GM19035 (cell line): Measurements from ENCODE around the gene GRM4.

Experiments used
- ATAC-seq: cut with Tn5 transposase; IDR thresholded peaks from one replicate; pipeline ENCODE4 v1.9.1; 2021; ENCODE audit not compliant: unreplicated experiment

Gene GRM4

GRCh38 chr6:33999567-33999966 lies 146.3 kb downstream of the GRM4 start:
- no peak for ATAC-seq

DNA sequence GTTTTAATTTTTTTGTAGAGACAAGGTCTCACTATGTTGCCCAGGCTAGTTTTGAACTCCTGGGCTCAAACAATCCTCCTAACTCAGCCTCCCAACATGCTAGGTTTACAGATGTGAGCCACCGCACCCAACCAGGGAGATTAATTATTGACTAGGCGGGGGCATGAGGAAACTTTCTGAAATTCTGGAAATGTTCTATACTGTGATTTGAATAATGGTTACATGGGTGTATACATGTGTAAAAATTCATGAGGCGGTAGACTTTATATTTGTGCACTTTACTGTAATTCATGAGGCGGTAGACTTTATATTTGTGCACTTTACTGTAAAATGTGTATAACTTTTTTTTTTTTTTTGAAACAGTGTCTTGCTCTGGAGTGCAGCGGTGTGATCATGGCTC lies 147.2 kb downstream of the GRM4 start:
- ATAC-seq, result no peak

- no peak for ATAC-seq
These were observed 148.6 kb downstream of the GRM4 start for GRCh38 chr6:33997265-33997664.

- no peak for ATAC-seq
These were observed 149.8 kb downstream of the GRM4 start for GRCh38 chr6:33996120-33996475.

DNA sequence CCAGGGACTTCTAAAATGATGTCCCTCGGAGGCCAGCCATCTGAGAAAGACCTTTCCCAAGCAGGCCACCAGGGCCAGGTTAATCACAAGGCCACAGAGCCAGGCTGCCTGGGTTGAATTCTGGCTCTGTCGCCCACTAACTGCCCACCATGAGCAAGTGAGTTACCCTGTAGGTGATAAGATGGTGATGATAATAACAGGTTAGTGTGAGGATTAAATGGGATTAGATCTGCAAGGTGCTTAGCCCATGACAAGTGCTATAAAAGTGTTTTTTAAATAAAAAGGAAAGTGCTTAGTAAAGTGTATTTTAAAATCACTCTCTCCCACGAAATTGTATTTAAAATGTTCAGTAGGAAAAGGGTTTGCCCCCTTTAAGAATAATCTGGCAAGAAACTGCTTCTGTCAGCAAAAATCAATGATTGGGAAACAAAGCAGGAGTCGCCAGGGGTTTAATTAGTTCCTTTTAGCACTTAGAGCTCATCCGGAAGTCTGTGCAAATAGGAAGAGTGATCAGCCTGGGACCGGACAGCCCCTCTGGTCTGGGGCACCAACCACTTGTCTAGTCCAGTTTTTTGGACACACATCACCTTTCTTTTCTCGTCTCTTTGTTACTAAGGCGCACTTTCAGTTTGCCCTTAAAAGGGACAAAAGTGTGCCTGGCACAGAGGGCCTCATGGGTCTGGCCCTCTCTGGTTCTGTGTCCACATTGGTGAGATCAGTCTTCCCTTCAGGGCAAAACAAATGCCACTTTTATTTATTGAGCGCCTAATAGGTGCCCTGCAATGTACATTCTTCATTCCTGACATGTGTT lies 150.4 kb downstream of the GRM4 start:
- ATAC-seq, result no peak

DNA sequence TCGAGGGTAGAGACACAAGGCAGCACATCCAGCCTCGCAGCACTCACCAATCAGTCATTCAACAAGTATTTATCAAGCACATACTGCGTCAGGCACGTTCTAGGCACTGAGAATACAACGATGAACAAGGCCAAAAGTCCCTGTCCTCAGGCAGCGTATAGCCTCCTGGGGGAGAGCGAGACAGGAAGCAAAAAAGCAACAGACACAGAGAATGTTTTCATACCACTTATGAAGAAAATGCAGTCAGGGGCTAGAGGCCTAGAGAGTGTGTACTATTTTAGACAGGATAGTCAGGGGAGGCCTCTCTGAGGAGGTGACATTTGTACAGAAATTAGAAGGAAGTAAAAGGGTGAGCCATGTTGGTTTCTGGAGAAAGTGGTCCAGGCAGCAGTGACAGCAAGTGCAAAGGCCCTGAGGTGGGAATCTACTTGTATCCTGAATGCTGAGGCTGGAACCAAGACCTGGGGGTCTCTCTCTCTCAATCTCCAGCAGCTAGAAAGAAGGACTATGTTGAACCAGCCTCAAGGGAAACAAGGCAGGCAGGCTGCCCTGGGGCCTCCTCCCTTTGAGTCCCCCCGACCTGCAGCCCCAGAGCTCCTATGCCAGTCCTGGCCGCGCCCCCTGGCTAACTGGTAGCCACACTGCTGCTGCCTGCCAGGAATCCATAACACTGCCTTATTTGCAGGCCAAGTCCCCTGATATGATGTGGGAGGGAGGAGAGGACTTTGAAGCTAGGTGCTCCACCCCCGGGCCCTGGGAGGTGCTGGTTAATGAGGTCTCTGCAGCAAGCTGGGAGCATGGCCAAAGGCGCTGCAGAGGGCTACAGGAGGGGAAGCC lies 151.2 kb downstream of the GRM4 start:
- no peak for ATAC-seq

- ATAC-seq, result no peak
These were observed 152.0 kb downstream of the GRM4 start for GRCh38 chr6:33993653-33994471.

DNA sequence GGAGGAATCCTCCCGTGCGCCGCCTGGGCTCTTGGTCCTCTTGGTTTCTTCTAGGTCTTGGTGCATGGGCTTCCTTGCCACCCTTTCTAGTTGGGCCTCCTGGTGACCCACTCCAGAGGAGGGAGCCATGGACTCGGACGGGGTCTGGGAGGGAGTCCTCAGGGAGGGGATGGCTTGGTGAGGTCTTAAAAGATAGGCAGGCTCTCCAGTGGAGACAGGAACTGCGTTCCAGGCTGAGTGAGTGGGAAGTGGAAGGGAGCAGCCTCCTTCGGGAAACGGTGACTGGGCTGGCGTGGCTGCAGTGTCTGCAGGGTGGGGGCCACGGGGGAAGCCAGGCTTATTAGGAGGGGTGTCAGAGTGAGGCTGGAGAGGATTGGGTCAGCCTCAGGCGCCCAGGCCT lies 152.8 kb downstream of the GRM4 start:
- no peak for ATAC-seq

- ATAC-seq, result no peak
These were observed 153.7 kb downstream of the GRM4 start for GRCh38 chr6:33992191-33992590.

DNA sequence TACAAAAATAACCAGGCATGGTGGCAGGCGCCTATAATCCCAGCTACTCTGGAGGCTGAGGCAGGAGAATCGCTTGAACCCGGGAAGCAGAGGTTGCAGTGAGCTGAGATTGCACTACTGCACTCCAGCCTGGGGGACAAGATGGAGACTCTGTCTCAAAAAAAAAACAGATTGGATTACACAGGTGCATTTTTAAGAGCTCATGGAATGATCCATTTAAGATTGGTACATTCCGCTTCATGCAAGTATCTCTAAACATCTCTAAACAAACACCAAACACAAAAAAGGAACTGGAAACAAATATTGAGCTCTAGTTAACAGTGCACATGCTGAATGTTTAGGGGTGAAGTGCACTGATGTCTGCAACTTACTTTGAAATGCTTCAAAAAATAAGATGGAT lies 154.3 kb downstream of the GRM4 start:
- no peak for ATAC-seq

DNA sequence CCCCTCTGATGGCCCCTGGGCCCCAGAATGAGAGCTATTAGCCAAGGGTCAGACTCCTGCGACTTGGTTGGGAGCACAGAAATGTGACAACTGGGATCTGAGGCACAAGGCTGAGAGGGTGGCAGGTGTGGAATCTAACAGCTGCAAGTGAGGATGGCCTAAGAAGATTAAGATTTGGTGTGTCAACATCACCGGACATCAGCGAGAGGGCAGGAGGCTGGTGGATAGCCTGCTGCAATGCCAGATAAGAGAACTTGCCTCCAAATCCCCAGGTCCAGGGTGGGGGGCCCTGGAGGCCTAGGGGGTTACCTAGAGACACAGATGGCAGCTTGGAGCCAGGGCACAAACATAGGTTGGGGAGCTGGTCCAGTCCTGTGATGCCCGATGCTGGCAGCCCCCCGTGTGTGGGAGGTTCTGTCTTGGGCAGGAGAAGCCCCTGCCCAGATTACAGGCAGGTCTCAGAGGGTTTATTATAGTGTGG lies 155.8 kb downstream of the GRM4 start:
- ATAC-seq, result no peak

GRCh38 chr6:33989016-33989854 lies 156.7 kb downstream of the GRM4 start:
- ATAC-seq, result no peak

DNA sequence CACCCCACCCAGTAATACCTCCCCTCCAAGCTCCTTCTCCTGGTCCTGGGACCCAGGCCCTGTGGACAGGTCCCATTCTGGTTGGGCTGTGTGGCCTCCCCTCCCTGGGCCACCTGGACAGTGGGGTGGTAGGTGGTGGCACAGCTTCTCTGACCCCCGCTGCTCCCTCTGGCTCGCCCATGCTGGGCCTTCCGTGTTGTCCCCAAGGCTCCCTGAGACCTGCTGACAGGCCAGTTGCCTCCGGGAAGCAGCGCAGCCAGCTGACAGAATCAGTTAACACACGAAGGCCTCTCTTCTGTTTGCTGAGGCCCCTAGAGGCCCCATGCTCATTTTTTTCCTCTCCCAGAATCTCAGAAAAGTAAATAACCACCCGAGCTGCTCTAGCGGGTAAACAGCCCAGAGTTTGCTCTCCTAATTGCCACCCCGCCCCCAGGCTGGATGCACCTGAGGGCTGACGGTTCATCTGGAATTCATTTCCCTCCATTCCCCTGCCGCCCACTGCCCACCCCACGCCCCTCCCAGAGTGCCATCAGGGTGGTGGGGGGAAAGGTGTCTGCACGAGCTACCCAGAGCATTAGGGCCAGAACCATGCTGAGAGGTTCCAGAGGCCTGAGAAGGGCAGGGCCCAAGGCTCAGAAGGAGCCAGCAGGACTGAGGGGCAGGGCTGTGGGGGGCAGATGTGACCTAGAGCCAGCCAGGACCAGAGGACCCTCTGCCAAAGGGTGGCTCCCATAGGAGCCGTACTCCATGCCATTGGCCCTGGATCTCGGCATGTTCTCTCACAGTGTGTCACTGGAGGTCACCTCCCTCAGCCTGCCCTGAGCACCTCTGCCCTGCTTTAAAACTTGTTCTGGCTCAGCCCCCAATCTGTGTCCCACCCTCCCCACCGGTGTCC lies 157.5 kb downstream of the GRM4 start:
- ATAC-seq, result no peak

DNA sequence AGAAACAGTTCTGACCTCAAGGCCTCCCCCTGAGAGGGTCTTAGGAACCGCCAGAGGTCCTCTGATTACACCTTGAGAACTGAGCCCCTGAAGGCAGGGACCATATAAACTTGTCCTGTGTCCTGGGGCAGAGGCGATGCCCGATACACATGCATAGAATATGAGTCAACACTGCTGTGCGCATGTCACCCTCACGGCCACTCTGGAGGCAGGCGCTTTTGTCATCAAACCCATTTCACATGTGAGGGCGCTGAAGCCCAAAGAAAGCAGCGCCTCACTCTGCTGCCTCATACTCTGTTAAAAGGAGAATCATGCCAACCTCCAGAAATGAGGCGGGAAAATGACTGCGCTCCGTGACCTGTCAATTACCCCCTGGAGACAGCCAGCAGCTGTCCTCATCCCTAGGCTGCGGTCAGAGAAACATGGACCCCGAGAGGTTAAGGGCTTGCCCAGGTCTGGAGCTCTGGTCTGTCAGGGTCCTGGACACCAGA lies 158.3 kb downstream of the GRM4 start:
- no peak for ATAC-seq

DNA sequence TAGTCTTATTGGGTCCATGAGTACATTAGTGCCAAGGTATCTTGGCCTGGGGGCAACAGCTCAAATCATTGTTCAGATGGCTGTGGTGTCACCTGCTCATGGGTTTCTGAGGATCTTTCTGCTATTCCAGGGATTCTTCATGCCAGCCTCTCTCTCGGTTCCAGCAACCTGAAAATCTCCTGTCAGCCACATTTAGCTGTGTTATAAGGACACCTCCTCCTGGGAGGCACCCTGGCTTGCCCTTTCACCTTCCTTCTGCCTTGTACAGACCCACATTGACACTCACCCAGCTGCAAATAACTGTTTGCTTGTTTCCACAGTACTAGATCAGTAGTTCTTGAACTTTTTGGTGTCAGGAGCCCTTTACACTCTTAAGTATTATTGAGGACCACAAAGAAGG lies 159.9 kb downstream of the GRM4 start:
- ATAC-seq, result no peak

DNA sequence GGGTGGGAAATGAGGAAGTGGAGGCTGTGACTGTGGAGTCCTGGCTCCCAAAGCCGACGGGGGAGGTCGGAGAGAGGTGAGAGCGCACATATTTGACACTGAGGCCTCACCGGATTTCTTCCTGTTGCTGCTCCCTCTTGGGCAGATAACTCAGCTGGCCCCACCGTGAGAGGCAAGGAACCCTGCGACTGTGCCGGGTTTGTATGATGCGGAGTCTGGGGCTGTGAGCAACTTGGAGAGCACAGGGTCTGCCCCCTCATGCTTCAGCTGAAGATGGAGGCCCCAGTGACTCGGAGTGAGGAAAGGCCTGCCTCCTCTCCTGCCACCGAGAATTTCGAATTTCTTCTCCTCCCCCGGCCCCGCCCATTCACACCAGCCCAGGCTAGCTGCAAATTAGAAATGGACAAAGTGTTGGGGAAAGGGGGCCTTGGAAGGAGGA lies 160.6 kb downstream of the GRM4 start:
- ATAC-seq, result no peak

GRCh38 chr6:33984466-33985312 lies 161.2 kb downstream of the GRM4 start:
- ATAC-seq, result no peak

DNA sequence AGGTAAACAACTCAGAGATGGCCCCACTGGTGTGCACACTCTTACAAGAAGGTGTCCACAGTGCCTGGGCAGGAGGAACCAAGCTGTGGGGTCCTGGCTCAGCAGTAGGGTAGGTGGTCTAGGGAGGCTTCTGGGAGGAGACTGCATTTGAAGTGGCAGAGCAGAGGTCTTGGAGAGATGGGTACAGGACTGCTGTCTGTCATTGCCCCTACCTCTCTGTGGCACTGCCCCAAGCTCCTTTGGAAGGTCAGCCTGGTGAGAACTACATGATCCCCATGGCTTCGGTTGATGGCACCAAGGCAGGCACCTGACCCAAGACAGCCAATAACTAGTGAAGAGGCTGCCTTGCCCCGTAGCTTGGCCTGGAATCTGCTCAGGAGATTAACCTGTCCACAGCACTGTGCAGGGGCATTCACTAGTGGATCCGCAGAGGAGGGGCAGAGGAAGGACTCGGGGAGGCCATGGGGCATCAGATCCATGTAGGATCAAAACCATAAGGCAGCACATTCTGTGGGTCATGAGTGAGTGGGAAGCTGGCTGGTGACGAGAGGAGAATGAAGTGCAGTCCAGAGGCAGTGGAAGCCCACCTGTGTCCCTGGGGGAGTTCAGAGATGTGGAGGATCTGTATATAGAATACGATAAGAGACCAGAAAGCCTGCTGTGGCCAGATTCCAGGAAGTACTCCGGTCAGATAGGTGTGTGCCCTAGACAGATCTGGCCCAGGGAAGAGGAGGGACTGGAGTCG lies 162.0 kb downstream of the GRM4 start:
- ATAC-seq, result no peak
